GM12892 (cell line): ENCODE measurements around the gene PLBD2.

Source experiments
- DNase-seq: peaks from one replicate; pipeline ENCODE4 v3.0.0; 2011; ENCODE audit not compliant: insufficient read length
- FAIRE-seq: peaks from 2 replicates; lab custom pipeline; 2011; peaks lifted over from hg19 to GRCh38; lab: Jason Lieb, UNC
- POLR2A ChIP-seq: IDR thresholded peaks from 2 replicates; pipeline ENCODE4 v1.6.1; 2011; ENCODE audit warnings: low read depth, low read length, control low read depth
- POLR2AphosphoS5 ChIP-seq: IDR thresholded peaks from 2 replicates; pipeline ENCODE4 v1.6.1; 2011; ENCODE audit warnings: low read depth, low read length, control low read depth
- TAF1 ChIP-seq: IDR thresholded peaks from 2 replicates; pipeline ENCODE4 v1.6.1; 2011; ENCODE audit warnings: low read depth, mild to moderate bottlenecking, control low read depth, low read length, borderline replicate concordance

PLBD2 gene

GRCh38 chr12:113392520-113392919, 34.1 kb downstream of the PLBD2 start:
- no peak for TF ChIP-seq POLR2A
- no peak for TF ChIP-seq TAF1
- no peak for TF ChIP-seq POLR2AphosphoS5
- DNase-seq (no peak), FAIRE-seq (no peak)

- FAIRE-seq = no peak
- TF ChIP-seq POLR2A = no peak
- TF ChIP-seq TAF1 = no peak
- no peak for TF ChIP-seq POLR2AphosphoS5
Observed at GRCh38 chr12:113392988-113393579, 34.7 kb downstream of the PLBD2 start.

GRCh38 chr12:113393749-113394148, 35.4 kb downstream of the PLBD2 start:
- DNase-seq (no peak), FAIRE-seq (no peak)
- no peak for TF ChIP-seq TAF1
- no peak for TF ChIP-seq POLR2AphosphoS5
- TF ChIP-seq POLR2A = no peak

More at GRCh38 chr12:113392988-113393579, 34.7 kb downstream of the PLBD2 start:
- no peak for DNase-seq

- DNase-seq = no peak
- FAIRE-seq = no peak
- TF ChIP-seq POLR2A (no peak), POLR2AphosphoS5 (no peak), TAF1 (no peak)
Observed at GRCh38 chr12:113395119-113395518, 36.7 kb downstream of the PLBD2 start.

GRCh38 chr12:113396200-113396599, 37.8 kb downstream of the PLBD2 start:
- TF ChIP-seq POLR2A (no peak), TAF1 (no peak), POLR2AphosphoS5 (no peak)
- no peak for FAIRE-seq

GRCh38 chr12:113396828-113397496, 38.6 kb downstream of the PLBD2 start:
- TF ChIP-seq TAF1 (no peak), POLR2AphosphoS5 (no peak), POLR2A (no peak)
- no peak for FAIRE-seq
- DNase-seq = no peak

More at GRCh38 chr12:113396200-113396599, 37.8 kb downstream of the PLBD2 start:
- no peak for DNase-seq

- DNase-seq (no peak), FAIRE-seq (no peak)
- no peak for TF ChIP-seq TAF1
- no peak for TF ChIP-seq POLR2AphosphoS5
- no peak for TF ChIP-seq POLR2A
Observed at GRCh38 chr12:113397497-113398197, 39.3 kb downstream of the PLBD2 start.

GRCh38 chr12:113398346-113399290, 40.2 kb downstream of the PLBD2 start:
- no peak for DNase-seq
- FAIRE-seq = no peak
- TF ChIP-seq POLR2A = no peak
- no peak for TF ChIP-seq TAF1
- TF ChIP-seq POLR2AphosphoS5 = no peak

- no peak for TF ChIP-seq POLR2A
- no peak for TF ChIP-seq POLR2AphosphoS5
- no peak for TF ChIP-seq TAF1
- no peak for DNase-seq
- no peak for FAIRE-seq
Observed at GRCh38 chr12:113399490-113399889, 41.1 kb downstream of the PLBD2 start.

- no peak for FAIRE-seq
- TF ChIP-seq POLR2AphosphoS5 (no peak), TAF1 (no peak), POLR2A (no peak)
- no peak for DNase-seq
Observed at GRCh38 chr12:113400362-113400761, 42.0 kb downstream of the PLBD2 start.
